Lower leg skin (tissue), 3 donors: Measurements from ENCODE around the gene SVEP1.

Experiments used
- POLR2A ChIP-seq, 2 donors: fragments of 450-650 bp; IDR thresholded peaks; one replicate each; pipeline ENCODE4 v1.6.1; 2016 to 2017; ENCODE audit warnings: antibody characterized with exemption in 2 of 2, mild to moderate bottlenecking in 1 of 2, moderate library complexity in 1 of 2
- TF ChIP-seq, protein P1 (sequence below), 3 donors: fragments of 450-650 bp; IDR thresholded peaks; one replicate each; pipeline ENCODE4 v1.5.1; 2016; ENCODE audit warnings: antibody characterized with exemption in 3 of 3, mild to moderate bottlenecking in 3 of 3, moderate library complexity in 2 of 3

DNA sequence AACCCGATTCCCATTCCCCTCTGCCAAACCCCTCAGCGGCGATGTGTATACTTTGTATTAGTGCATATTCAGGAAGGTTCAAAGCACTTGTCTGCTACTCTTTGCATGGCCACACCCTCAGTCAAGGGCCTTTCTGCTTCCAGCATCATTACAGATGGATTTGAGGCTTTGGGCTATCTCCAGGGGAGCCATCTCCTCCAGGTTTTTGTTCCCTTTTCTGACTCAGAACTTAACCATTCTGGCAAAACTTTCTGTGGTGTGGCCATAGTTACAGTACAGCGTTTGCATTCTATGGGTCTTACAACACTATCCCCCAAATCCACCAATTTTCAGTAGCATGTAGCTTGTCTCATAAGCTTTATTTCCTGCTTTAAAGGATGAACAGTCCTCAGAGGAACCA lies 36.0 kb upstream of the SVEP1 start:
- no peak for TF ChIP-seq POLR2A (IDR thresholded peaks at IDR 0.05)
- TF ChIP-seq, protein P1, sequence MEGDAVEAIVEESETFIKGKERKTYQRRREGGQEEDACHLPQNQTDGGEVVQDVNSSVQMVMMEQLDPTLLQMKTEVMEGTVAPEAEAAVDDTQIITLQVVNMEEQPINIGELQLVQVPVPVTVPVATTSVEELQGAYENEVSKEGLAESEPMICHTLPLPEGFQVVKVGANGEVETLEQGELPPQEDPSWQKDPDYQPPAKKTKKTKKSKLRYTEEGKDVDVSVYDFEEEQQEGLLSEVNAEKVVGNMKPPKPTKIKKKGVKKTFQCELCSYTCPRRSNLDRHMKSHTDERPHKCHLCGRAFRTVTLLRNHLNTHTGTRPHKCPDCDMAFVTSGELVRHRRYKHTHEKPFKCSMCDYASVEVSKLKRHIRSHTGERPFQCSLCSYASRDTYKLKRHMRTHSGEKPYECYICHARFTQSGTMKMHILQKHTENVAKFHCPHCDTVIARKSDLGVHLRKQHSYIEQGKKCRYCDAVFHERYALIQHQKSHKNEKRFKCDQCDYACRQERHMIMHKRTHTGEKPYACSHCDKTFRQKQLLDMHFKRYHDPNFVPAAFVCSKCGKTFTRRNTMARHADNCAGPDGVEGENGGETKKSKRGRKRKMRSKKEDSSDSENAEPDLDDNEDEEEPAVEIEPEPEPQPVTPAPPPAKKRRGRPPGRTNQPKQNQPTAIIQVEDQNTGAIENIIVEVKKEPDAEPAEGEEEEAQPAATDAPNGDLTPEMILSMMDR (IDR thresholded peaks at IDR 0.05) = no peak
